Inflammatory macrophage treated with lipopolysaccharide for 4 hours (primary cell): ENCODE measurements around the gene SLCO1B1.
A peak's percentile ranks its signal among the peaks of the same experiment; 100 is the strongest.

Experiments used
- DNase-seq: peaks from one replicate; pipeline ENCODE4 v3.0.0-alpha.2; 2020

The SLCO1B1 gene

GRCh38 chr12:21221778-21222177, 90.8 kb downstream of the SLCO1B1 start:
- DNase-seq = no peak

GRCh38 chr12:21223930-21224329, 92.9 kb downstream of the SLCO1B1 start:
- DNase-seq = no peak

- DNase-seq = no peak
These were observed 103.4 kb downstream of the SLCO1B1 start for GRCh38 chr12:21234395-21234794.

DNA sequence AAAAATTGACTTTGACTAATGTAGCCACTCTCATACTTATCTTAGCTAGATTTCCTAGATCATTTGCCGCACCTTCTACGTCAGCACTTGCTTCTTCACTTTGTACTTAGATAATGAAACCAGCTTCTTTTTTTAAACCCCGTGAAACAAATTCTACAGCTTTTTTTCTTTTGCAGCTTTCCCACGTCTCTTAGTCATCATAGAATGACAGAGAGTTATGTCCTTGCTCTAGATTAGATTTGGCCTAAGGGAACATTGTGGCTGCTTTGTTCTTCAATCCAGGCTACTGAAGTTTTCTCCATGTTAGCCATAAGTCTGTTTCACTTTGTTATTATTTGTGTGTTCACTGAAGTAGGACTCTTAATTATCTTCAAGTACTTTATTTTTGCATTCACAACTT, 108.9 kb downstream of the SLCO1B1 start:
- no peak for DNase-seq

DNA sequence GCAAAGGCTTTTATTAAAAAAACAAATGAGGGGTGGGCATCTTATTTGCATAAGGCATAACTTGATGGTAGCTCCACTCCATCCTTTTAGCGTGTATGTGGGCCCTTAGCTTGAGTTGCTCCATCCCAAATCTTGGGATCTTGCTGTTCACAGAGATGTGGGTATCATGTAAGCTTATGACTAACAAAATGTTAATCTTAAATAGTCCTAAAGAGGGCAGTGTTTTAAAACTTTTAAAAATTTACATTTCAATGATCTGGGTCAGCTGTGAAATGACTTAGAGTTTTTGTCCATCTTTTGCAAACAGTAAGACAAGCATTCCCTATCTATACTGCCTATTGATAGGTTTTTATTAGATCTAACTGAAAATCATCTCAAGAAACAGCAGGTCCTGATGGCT, 117.7 kb downstream of the SLCO1B1 start:
- no peak for DNase-seq

- DNase-seq = no peak
These were observed 121.1 kb downstream of the SLCO1B1 start for GRCh38 chr12:21252070-21252469.

GRCh38 chr12:21257172-21257571, 126.2 kb downstream of the SLCO1B1 start:
- DNase-seq = no peak

DNA sequence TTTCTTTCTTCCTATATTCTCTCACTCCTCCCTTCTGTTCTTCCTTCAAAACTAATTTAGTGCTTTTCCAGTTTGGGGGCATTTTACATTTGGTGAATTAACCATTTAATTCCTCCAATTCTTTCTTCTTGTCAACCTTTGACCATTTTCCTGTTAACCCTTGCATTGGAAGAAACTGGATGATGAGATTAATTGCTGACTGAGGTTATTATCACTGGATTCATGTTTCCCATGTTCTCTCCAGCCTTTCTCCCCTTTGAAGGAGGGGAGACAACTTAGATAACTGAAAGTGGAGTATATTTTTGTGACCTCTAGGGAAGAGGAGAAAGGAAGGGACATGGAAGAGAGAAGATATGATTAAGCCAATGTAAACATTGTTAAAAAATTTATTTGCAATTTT, 133.2 kb downstream of the SLCO1B1 start:
- DNase-seq = no peak

- DNase-seq = peak; percentile 15
These were observed 134.9 kb downstream of the SLCO1B1 start for GRCh38 chr12:21265932-21266331.

GRCh38 chr12:21276826-21277225, 145.8 kb downstream of the SLCO1B1 start:
- DNase-seq = no peak
